ENCODE measurements around the gene TRIP13.
"Not testable (repeated sequence)": the region's sequence is repeated elsewhere in the genome, so short reads cannot be mapped to it uniquely, and the experiment has no call there.

Gene TRIP13

DNA sequence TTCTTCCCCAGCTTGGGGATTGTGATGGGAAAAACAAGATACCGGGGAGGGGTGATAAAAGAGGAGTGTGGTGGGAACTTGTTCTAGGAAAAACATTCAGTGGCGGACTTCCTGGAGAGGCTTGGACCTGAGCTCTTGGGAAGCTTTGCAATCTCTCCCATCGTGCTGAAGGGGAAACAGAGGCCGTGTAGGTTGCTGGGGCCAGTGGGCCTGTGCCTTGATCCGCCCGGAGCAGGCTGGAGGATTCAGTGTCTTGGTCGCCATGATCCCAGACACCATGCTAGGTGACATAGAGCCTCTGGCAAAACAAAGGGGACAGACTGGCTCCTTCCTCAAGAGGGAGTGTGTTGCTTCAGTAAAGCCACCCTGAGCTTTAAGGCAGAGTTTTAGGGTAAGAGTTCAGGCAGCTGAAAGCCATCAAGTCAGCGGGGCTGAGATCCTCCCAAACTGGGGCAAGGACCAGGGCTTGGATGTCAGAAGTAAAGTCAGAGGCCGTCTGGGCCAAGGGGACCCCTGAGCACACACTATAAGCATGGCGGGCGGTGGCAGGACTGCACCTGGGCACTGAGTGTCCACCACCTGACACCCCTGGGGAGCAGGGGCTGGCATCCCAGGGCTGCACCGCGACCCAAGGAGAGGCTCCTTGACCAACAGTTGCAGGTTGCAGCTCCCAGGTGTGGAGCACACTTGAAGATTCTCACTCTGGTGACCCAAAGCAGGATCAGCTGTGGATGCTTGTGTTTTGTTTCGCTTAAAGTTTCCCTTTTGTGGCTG, 44.7 kb downstream of the TRIP13 start:
- no peak for DNase-seq (ENCODE audit: low read depth)

DNA sequence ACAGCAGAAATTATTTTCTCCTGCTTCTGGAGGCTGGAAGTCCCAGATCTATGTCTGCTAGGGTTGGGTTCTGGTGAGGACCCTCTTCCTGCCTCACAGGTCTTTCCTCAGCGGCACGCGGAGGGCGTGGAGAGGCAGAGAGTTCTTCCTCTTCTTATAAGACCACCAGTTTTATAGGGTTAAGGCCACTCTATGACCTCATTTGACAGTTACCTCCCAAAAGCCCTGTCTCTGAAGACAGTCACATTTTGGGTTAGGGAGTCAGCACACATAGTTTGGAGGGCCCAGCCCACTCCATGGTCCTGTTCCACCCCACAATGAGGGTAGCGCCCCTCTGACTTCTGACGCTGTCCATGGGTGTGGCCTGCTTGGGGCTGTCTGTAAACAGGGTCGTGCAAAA, 46.7 kb downstream of the TRIP13 start:
- no peak for DNase-seq (ENCODE audit: low read depth)

DNA sequence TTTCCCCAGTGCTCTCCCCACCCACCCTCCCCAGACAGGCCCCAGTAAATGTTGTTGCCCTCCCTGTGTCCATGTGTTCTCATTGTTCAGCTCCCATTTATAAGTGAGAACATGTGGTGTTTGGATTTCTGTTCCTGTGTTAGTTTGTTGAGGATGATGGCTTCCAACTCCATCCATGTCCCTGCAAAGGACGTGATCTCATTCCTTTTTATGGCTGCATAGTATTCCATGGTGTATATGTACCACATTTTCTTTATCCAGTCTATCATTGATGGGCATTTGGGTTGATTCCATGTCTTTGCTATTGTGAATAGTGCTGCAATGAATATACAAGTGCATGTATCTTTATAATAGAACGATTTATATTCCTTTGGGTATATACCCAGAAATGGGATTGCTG, 48.1 kb downstream of the TRIP13 start:
- not testable (repeated sequence) for DNase-seq (ENCODE audit: low read depth)

DNA sequence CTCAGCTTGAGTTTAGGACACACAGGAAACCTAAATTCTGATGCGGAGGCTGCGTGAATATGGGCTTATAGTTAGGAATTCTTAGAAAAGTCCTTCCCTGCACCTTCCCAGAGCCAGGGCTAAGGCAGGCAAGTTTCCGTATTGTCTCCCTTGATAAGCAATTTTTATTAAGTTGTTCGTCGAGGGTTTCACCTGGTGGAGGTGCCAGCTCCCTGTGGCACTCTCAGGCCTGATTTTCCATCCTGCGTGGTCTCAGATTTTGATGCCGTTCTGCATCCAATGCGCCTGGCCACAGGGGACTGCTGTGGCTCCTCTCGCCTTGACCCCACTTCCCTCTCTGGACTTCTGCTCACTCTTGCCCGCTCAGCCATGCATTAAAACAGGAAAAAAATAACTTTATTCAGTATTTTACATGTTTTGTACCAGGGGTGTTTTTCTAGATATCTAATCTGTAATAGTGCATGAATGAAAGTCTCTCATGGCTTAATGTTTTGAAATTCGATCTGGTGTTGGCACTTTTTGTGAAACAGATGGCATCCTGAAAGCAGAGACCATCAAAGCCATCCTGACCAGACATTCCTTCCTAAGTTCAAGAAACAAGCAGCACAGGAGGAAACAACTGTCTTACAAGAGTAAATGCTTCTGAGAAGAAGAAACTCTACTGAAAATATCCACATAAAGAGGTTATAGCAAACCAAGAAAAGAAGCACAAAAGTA, 50.7 kb downstream of the TRIP13 start:
- DNase-seq (ENCODE audit: low read depth): no peak

GRCh38 chr5:943918-944620, 51.4 kb downstream of the TRIP13 start:
- no peak for DNase-seq (ENCODE audit: low read depth)

GRCh38 chr5:944621-944927, 51.9 kb downstream of the TRIP13 start:
- DNase-seq (ENCODE audit: low read depth): no peak

- DNase-seq (ENCODE audit: low read depth): no peak
Observed at GRCh38 chr5:944992-945685, 52.5 kb downstream of the TRIP13 start.

GRCh38 chr5:945691-946551, 53.2 kb downstream of the TRIP13 start:
- no peak for DNase-seq (ENCODE audit: low read depth)

GRCh38 chr5:946720-947625, 54.3 kb downstream of the TRIP13 start:
- no peak for DNase-seq (ENCODE audit: low read depth)

GRCh38 chr5:947626-948471, 55.2 kb downstream of the TRIP13 start:
- no peak for DNase-seq (ENCODE audit: low read depth)

- no peak for DNase-seq (ENCODE audit: low read depth)
Observed at GRCh38 chr5:948472-949274, 56.0 kb downstream of the TRIP13 start.

GRCh38 chr5:949275-949543, 56.5 kb downstream of the TRIP13 start:
- no peak for DNase-seq (ENCODE audit: low read depth)

- DNase-seq (ENCODE audit: low read depth): no peak
Observed at GRCh38 chr5:949815-950560, 57.3 kb downstream of the TRIP13 start.

- no peak for DNase-seq (ENCODE audit: low read depth)
Observed at GRCh38 chr5:951940-952596, 59.4 kb downstream of the TRIP13 start.

DNA sequence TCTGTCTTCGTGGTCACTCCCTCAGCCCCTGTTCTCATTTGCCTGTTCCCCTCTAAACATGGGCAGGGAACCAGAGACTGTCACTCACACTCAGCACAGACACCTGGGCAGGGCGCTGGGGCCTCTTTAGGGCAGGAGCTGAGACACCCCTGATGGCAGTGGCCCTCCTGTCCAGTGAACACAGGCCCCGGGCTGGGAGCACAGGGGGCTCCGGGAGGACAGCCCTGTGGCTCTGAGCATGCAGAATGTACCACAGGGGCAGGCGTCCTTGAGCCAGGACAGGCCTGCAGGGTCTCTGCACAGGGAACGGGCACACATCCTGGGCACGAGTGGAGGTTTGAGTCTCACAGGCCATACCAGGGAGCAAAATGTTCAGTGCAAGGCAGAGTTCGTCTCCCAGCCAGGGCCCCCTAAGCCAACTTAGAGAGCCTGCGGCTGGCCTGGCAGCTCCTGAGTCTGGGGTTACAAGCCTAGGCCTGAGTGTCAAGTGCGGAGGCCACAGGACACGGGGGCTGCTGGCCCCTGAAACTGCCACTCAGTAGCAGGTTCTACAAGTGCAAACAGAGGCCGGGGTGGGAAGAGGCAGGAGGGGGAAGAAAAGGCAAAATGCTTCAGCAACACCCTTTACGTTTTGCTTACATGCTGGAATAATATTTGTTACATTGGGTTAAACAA, 60.0 kb downstream of the TRIP13 start:
- no peak for DNase-seq (ENCODE audit: low read depth)

DNA sequence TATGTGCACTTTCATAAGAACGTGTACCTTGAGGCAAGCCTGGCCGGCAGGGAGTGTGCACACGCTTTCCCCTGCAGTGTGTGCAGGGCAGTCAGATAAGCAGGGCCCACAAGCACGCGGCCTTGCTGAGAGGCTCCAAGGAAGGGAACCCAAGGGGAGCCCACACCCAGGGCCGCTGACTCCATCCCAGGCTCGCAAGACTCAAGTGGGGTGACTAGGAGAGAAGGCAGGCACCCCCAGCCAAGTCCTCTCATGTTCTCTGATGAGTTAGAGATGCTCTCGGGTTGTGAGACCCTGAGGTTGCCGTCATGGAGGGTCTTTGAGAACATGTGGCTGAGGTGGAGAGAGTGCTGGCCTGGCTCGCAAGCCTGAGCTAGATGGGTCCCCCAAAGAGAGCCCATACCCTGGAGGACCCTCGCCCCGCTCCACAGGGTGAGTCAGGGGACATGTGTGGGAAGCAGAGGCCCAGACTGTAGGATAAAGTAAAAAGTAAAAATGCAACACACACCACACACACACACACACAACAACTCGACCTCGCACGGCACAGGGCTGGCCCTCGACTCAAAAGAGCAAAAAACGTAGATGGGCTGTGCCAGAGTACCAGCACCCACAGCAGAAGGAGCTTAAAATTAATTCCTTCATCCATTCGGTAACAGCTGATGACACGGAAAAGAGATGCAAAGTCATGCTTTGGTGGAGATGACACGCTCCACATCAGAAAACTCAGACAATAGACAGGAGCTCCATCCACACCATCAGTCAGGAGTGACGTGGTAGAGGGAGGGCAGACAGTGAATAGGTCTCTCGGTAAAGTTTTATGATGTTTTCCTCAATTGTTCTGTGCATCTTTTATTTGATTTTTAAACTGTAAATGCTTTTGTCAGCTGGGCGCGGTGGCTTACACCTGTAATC, 61.1 kb downstream of the TRIP13 start:
- DNase-seq (ENCODE audit: low read depth): no peak
